T follicular helper cell (primary cell): ENCODE data around the gene GREB1L.
"Not testable (repeated sequence)": the region's sequence is repeated elsewhere in the genome, so short reads cannot be mapped to it uniquely, and the experiment has no call there.

Experiments used
- DNase-seq: peaks from one replicate; pipeline ENCODE4 v3.0.0-alpha.2; 2020; ENCODE audit warnings: low read depth

GREB1L gene

DNA sequence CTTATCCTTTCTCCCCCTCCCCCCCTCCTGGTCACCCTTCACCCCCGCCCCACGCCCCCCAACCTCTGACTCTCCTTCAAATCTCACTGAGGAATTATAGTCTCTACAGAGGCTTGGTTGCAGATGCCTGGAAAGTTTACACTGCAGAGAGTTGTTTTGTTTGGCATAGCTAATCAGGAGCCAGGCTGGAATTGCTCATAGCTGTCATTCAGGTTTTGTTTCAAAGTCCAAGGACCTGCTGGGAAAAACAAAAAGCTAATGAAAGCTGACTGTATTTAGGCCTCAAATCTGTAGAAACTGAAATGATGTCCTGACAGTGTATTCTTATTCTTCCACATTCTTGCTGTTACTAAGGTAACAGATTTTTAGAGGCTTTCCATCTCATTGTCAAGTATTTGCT lies 22.6 kb downstream of the GREB1L start:
- DNase-seq, result no peak

DNA sequence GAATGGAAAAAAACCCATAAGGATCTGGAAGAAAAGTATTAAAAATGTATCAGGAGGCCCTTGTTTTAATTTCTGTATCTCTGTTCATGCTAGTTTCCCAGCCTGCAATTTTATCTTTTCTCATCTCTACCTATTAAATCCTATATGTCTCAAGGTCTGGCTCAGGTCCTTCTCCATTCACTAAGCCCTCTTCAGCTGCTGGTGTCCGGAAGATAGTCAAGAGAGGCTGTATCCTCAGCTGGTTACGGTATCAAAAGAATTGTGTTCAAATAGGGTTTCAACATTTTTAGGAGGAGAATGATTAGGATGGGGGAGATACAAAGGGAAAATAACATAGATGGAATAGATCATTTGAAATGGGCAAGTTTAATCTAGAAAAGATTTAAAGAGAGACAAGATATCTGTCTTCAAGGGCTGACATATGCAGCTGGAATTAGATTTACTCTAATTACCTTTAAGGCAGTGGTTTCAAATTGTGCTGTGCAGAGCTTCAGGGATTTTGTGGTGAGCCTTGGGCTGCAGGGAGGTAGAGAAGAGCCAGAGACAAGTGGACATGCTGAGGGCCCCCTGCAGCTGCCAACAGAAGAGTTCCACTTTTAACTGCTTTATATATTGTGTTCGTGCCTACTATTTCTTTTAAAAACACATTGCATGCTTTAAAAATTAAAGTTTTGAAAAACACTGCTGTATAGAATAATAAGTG lies 24.1 kb downstream of the GREB1L start:
- no peak for DNase-seq

DNA sequence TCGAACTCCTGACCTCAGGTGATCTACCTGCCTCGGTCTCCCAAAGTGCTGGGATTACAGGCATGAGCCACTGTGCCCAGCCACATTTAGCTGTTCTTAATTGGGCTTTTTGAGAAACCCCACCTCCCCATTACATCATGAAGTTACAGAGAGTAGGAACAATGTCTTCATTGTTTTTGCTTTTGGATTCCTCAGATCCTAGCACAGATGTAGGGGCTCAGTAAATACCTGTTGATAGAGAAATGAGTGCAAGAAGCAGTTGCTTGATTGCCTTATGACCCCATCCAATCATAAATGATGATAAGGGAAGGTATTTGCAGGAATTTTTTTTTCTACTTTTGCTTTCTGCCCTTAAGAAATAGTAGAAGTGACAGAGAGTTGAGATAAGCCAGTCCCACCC lies 25.4 kb downstream of the GREB1L start:
- no peak for DNase-seq

DNA sequence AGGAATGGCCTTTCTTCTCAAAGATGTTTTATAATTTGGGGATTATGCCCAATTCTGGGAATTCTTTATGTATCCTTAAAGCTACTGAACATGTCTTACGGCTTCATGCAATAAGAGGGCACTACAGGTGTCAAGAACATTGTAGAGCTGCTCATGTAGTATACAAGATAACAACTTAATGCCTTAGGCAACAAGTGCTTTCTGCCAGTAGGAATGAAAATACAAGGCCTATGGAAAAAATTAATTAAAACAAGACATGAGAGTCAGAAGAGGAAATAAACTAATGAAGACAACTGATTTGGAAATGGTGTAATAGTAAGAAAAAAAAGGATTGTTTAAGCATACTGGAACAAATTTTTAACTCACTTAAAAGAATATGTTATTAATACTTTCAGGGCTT lies 27.3 kb downstream of the GREB1L start:
- DNase-seq, result no peak

DNA sequence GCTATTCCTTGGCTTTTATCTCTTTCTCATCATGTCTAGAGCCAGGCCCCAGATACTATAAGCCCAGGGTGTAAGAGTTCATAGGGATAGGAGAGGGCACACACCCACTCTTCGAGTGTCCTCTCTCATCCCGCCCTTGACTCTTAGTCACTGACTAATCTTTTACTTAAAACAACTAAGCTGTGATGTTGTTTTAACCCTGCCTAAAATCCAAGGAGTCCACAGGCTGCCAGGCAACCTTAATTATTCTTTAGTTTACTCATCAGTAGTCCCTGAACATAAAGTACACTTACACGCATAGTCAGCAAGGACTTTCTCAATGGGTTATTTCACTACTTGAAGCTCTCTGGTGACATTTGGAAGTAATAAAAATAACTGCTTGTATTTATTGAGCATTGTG lies 28.4 kb downstream of the GREB1L start:
- DNase-seq, result no peak

DNA sequence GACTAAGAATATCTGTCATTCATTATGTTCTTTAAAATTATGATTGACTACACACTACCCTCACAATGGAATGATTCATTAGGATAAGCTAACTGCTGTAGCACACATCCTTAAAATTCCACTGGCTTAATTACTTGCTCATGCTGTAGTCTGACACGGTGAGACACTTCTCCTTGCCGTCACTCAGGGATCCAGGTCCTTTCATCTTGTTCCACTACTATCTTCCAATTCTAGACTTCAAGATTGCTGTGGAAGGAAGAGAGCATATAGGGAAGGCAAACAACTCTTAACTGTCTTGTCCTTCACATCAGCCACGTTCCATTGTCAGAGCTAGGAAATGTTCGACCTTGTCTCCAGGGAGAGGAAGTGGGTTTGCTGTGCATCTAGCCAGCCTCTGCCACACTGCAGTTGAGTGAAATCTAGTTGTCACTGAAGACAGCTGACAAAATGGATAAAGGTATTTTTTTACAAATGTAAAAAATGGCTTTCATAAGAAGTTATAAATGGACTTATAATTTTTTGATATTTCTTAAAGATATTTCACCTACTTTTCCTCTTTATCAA lies 30.1 kb downstream of the GREB1L start:
- DNase-seq, result no peak

DNA sequence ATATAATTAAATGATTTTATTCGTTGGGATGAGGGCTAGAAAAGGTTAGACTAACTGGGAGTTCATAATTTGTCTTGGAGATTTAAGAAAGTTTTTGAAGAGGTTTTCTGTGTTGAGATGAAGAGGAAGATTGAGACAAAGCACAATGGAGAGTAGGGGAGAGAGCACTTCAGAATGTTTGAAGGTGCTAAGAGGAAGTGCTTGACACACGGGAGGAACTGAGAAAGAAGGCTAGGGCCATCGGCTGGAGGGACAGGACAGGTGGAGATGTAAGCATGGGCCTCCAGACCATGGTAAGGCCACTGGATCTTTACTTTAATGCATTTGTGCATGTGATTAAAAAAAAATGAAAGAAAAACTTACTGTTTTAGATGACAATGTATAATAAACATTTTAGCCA lies 31.5 kb downstream of the GREB1L start:
- no peak for DNase-seq

DNA sequence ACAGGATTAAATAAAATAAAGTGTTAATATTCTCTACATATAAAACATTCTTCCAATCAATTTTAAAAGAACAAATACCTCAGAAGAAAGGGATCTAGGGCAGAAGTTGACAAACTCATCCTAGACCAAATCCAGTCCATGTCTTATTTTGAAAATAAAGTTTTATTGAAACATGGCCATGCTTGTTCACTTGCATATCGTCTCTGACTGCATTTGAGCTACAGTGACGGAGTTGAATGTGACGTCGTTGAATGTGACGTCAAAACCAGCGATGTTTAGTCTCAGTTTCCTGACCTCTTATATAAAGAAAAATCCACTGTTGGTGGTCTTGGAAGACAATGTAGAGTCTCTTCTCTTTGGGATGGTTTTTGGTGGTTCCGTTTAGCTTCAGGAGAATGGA lies 33.6 kb downstream of the GREB1L start:
- DNase-seq, result no peak

DNA sequence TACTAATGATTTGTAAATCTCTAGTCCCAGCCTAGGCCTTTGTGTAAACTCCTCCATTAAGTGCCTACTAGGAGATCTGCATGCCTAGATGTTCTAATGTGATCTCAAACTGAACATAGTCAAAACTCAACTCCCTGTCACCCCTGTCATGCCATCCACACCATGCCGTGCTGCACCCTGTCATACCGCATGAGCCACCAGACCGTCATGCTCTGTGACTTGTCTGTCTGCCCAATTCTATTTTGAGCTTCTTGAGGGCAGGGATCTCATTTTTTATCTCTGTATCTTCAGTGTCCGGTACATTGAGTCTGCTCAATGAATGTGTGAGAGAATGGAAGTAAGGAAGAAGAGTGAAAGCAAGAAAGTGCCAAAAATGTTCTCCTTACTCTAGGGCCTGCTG lies 35.5 kb downstream of the GREB1L start:
- no peak for DNase-seq

DNA sequence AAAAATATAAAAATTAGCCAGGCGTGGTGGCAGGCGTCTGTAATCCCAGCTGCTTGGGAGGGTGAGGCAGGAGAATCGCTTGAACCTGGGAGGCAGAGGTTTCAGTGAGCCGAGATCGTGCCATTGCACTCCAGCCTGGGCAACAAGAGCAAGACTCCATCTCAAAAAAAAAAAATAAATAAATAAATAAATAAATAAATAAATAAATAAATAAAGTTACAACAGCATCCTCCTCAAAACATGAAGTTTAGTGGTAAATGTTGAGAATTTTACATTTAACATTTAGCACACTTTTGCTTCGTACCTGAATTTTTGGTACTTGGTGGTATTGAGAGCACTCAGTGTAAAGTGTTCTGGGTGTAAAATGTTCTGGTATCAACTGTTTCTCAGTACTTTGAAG lies 36.2 kb downstream of the GREB1L start:
- not testable (repeated sequence) for DNase-seq

DNA sequence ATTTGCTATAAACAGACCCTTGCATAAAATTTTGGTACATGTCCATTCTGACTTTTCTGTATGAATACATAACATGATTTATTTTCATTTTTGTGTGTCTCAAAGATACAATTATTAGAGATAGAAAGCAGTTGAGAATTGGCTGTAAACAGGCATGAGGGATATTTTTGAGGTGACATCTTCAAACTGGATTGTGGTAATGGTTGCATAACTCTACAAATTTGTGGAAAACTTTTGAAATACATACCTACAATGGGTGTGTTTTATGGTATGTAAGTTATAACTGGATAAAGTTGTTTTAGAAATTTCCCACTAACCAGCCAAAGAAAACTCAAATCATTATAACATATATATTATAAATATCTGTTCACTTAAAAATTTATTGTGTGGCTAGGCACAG lies 39.6 kb downstream of the GREB1L start:
- no peak for DNase-seq

DNA sequence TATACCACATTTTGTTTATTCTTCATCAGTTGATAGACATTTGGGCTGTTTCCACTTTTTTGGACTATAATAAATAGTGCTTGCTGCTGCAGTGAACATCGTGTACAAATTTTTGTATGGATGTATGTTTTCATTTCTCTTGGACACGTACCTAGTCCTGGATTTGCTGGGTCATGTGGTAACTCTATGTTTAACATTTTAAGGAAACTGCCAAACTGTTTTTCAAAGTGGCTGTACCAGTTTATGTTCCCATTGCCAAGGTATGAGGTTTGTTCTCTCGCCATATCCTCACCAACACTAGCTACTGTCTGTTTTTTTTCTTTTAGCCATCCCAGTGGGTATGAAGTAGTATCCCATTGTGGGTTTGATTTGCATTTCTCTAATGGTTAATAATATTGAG lies 42.5 kb downstream of the GREB1L start:
- DNase-seq, result no peak

DNA sequence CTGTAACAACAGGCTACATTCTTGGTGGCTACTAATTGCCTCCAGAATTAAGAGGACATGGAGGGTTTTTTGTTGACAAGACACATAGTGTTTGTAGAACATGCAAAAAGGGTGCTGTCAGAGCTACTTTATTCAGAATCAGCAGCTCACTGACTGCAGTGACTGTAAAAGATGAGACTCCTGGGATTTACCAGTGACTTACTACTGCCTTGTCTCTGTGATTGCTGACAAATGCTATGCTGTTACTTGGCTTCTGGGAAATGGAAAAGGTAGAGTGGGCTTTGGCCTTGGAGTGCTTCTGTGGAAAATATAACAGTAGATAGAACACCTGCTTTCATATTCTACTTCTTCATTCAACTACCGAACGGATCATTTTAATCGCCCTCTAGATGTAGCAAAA lies 47.8 kb downstream of the GREB1L start:
- DNase-seq, result no peak

DNA sequence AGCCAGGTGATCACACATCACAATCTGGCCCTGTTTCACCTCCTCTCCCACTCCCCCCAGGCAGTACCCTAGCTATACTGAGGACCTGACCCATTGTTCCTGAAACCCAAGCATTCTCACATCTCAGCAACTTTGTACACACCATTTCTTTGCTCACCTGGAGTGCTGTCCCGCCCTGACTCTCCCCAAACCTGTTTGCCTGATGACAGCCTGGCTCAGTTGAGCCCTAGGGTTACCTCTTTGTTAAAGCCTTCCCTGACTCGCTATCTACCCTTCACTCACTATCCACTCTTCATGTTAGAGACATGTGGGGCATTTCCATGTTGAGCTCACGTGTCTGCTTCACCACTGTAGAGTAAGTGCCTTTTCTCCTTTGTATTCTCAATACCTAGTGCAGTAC lies 49.1 kb downstream of the GREB1L start:
- DNase-seq, result no peak

DNA sequence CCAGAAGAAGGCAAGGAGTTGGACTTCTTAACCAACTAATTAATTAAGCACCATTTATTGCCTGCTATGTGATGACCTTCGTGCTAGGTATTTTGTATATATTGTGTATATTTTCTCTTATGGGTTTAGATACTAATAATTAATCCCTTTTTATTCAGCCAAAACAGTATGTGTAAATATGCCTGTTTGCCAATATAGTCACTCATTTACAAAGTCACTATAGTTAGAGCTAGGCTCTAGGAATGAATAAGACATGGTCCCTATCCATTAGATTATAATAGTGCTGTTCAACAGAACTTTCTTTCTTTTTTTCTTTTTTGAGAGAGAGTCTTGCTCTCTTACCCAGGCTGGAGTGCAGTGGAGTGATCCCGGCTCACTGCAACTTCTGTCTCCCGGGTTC lies 51.4 kb downstream of the GREB1L start:
- DNase-seq, result no peak

DNA sequence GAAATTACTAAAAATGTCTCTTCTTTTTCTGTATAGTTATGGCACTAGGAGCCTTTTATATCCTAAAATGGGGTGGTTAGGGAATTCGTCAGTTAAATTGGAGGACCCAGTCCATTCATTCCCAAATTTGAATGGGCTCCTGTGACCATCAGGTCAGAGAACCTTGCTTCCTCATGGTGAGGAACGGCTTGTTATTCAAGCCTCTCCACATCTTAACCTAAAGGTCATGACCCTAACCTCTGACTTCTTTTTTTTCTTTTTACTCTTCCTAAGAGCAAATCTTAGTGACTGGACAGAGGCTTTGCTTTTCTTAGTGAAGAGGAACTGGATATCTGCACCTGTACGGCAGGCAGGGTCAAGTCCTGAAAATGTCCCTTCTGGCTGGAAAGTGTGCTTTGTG lies 53.1 kb downstream of the GREB1L start:
- no peak for DNase-seq

DNA sequence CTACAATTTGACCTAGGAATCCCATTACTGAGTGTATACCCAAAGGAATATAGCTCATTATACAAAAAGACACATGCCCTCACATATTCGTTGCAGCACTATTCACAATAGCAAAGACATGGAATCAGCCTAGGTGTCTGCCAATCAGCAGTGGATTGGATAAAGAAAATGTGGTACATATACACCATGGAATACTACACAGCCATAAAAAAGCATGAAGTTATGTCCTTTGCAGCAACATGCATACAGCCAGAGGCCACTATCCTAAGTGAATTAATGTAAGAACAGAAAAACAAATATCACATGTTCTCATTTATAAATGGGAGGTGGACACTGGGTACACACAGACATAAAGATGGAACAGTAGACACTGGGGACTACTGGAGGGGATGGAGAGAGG lies 54.0 kb downstream of the GREB1L start:
- DNase-seq, result no peak

DNA sequence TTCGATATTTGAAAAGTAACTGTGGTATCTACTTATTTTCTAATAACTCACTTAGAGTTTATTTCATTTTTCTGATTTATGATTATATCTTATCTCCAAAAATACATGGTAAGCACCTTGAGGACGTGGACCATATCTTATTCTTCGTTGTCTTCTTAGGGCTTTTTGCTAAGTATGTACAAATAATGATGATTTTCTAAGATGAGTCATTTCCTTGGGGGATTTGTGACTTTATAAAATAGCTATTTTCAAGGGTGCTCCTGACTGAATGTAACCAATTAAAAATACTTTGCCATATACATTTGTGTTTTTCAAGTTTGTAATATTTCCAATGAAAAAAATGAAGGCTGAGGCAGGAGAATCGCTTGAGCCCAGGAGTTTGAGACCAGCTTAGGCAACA lies 56.3 kb downstream of the GREB1L start:
- no peak for DNase-seq

DNA sequence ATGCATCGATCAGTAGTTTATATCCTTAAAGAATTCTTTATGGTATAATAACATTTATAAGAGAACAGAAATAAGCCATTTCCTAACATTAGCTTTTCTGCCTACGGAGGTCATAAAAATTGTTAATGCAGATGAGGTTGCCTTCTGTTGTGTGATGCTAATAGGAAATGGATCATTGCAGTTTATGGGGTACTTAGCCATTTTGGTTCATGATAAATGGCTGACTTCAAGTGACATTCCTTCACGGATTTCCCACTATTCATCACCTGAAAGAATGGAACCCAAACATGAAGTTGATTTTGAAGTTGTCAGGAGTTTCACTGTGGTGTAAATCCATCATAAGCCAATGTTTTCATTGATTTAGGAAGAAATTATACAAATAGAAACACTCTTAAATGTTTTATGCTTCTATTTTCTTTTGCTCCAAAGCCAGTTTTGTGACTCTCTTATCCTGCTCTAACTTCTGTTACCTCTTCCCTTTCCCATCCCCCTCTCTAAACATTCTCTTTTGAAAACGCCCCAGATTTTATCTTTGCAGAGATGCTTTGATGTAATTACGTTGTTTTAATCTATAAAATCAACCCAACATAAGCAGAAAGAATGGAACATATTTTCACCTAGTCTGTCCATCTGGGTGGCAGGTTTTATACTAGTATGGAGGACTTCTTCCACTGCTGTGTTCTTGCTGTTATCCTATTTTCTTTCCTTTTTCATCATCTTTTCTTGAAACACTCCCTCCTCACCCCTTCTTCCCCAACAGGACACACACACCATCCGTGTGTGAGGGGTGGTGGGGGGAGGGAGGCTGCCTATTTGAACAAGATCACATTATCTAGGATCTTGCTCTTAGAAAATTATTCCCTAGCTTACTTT lies 58.2 kb downstream of the GREB1L start:
- no peak for DNase-seq

DNA sequence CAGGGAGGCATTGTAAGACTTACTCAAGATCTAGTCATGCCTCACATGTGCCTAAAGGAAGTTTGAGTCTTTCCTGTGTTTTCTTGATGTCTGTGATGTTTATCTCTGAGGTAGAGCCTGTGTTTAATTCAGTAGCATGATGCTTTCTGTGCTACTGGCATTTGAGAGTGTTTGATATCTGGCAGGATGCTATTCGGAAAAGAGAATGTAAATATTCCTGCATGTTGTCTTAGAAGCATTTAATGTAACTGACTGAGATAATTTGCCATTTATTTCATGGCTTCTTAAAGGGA lies 58.8 kb downstream of the GREB1L start:
- no peak for DNase-seq

DNA sequence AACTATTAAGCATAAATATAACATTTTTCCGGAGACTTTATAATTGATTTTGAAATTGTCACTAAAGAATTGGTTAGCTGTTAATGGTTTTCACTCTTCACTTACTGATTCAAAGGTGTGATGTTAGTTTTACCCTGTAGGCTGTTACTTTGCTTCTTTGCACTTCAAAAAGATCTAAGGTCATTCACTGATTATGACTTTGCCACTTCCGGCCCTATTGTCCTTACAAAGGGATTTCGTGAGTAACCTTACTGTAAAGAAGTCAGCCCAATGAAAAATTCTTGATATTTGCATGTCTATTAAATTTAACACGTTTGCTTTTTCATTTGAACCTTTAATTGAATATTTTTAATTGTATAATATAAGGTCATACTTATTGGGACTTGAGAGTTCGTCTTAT lies 61.4 kb downstream of the GREB1L start:
- DNase-seq, result no peak

DNA sequence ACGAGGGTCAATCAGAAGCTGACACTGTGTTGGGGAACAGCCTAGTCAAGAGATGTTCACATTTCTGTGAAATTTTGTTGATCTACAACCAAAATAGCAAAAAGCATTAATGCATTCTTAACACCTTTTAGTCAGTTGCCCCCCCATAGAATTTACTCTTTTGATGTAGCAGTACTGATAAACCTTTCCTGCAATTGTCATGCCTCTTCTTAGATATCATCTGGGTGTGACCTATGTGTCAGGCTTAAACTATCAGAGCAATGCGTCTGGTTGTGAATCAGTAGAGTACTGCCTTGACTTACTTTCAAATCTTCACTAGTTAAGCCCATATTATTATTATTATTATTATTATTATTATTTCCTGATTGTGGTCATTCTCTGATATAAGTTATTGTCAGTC lies 61.9 kb downstream of the GREB1L start:
- DNase-seq, result no peak

DNA sequence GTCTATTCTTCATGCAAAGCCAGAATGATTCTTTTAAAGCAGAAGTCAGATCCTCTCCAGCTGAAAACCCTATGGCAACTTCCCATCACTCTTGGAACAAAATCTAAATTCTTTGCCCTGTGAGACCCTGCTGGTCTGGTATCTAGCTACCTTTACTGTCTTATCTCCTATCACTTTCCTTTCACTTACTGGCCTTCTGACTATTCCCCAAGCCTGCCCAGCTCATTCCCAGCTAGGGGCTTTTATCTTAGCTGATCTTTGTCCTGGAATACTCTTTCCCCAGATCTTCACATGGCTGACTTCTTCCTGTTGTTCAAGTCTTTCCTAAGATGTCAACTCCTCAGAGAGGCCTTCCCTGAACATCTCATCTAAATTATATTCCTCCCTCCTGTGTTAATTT lies 63.6 kb downstream of the GREB1L start:
- no peak for DNase-seq

DNA sequence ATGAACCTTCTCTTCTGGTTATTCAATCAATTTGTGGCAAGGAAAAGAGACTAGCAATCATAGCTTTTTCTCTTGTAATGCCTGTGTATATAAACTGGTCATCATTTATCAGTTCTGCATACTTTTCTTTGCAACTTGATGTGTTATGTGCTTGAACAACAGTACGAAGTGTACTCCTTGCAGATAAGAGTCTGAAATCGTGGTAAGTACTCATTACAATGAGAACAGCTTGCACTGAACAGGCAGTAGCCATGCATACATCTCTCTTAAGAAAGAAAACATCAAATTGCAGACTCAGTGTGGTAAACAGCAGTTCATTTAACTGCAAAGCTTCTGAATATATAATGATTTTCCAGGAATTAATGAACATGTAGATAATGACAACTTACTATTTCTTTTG lies 64.3 kb downstream of the GREB1L start:
- DNase-seq, result no peak
